Measurements from ENCODE around the gene TREH. TPM values are rescaled to one million over a fixed set of nuclear protein-coding genes. Genes with fewer than 3 reads are reported as not detected.
"Not testable (repeated sequence)": the region's sequence is repeated elsewhere in the genome, so short reads cannot be mapped to it uniquely, and the experiment has no call there.

TREH gene
- total RNA-seq, 1 experiment from 2014 or later = 0.15 TPM

GRCh38 chr11:118718562-118718961 is 39.1 kb upstream of the TREH start:
- H3K4me3 ChIP-seq (replicated peaks in 1 of 2; ENCODE audit: low read depth in 1 of 2, low read length in 2 of 2); POLR2A ChIA-PET; H3K9me2 ChIP-seq (ENCODE audit: insufficient read depth); H3K27ac ChIP-seq (ENCODE audit: low read depth, low read length); H3K4me1 ChIP-seq (ENCODE audit: control insufficient read depth in 1 of 2, insufficient read depth in 2 of 2, low read length in 2 of 2); H3K27me3 ChIP-seq (ENCODE audit: insufficient read depth, low read length); BruUV-seq (replicated peaks); ATAC-seq; CTCF ChIA-PET; intact Hi-C loops (cut with micrococcal nuclease); H3K36me3 ChIP-seq (ENCODE audit: control insufficient read depth in 1 of 2, insufficient read depth in 2 of 2, low read length in 2 of 2); H3K4me2 ChIP-seq (ENCODE audit: low read length); H3K9ac ChIP-seq (ENCODE audit: low read length); H3K9me3 ChIP-seq (ENCODE audit: control insufficient read depth in 1 of 2, insufficient read depth in 1 of 2, low read depth in 1 of 2, low read length in 2 of 2); RAD21 ChIA-PET (ENCODE audit: low non-redundant PET in 1 of 2, low total read pairs in 2 of 2, uncharacterized antibody in 2 of 2, unreplicated experiment in 2 of 2); H4K20me1 ChIP-seq (ENCODE audit: insufficient read depth); DNase-seq (ENCODE audit: low read depth, low spot score); H2AFZ ChIP-seq (ENCODE audit: low read depth, low read length, poor library complexity, severe bottlenecking); H3K79me2 ChIP-seq (ENCODE audit: insufficient read depth, low read length): not testable (repeated sequence)

GRCh38 chr11:118717733-118718132 is 38.3 kb upstream of the TREH start:
- CTCF ChIA-PET; H2AFZ ChIP-seq (ENCODE audit: low read depth, low read length, poor library complexity, severe bottlenecking); H3K4me1 ChIP-seq (ENCODE audit: control insufficient read depth in 1 of 2, insufficient read depth in 2 of 2, low read length in 2 of 2); DNase-seq (ENCODE audit: low read depth, low spot score); H3K4me3 ChIP-seq (replicated peaks in 1 of 2; ENCODE audit: low read depth in 1 of 2, low read length in 2 of 2); RAD21 ChIA-PET (ENCODE audit: low non-redundant PET in 1 of 2, low total read pairs in 2 of 2, uncharacterized antibody in 2 of 2, unreplicated experiment in 2 of 2); H3K9ac ChIP-seq (ENCODE audit: low read length); H3K4me2 ChIP-seq (ENCODE audit: low read length); H3K27me3 ChIP-seq (ENCODE audit: insufficient read depth, low read length); H3K79me2 ChIP-seq (ENCODE audit: insufficient read depth, low read length); BruUV-seq (replicated peaks); H4K20me1 ChIP-seq (ENCODE audit: insufficient read depth); H3K27ac ChIP-seq (ENCODE audit: low read depth, low read length); POLR2A ChIA-PET; intact Hi-C loops (cut with micrococcal nuclease); ATAC-seq; H3K9me2 ChIP-seq (ENCODE audit: insufficient read depth); H3K36me3 ChIP-seq (ENCODE audit: control insufficient read depth in 1 of 2, insufficient read depth in 2 of 2, low read length in 2 of 2); H3K9me3 ChIP-seq (ENCODE audit: control insufficient read depth in 1 of 2, insufficient read depth in 1 of 2, low read depth in 1 of 2, low read length in 2 of 2): not testable (repeated sequence)

- POLR2A ChIA-PET; DNase-seq (ENCODE audit: low read depth, low spot score); H3K9me2 ChIP-seq (ENCODE audit: insufficient read depth); H3K4me2 ChIP-seq (ENCODE audit: low read length); H3K27me3 ChIP-seq (ENCODE audit: insufficient read depth, low read length); H2AFZ ChIP-seq (ENCODE audit: low read depth, low read length, poor library complexity, severe bottlenecking); BruUV-seq (replicated peaks); H3K9ac ChIP-seq (ENCODE audit: low read length); H3K27ac ChIP-seq (ENCODE audit: low read depth, low read length); intact Hi-C loops (cut with micrococcal nuclease); CTCF ChIA-PET; H3K4me1 ChIP-seq (ENCODE audit: control insufficient read depth in 1 of 2, insufficient read depth in 2 of 2, low read length in 2 of 2); H3K36me3 ChIP-seq (ENCODE audit: control insufficient read depth in 1 of 2, insufficient read depth in 2 of 2, low read length in 2 of 2); ATAC-seq; RAD21 ChIA-PET (ENCODE audit: low non-redundant PET in 1 of 2, low total read pairs in 2 of 2, uncharacterized antibody in 2 of 2, unreplicated experiment in 2 of 2); H3K9me3 ChIP-seq (ENCODE audit: control insufficient read depth in 1 of 2, insufficient read depth in 1 of 2, low read depth in 1 of 2, low read length in 2 of 2); H3K79me2 ChIP-seq (ENCODE audit: insufficient read depth, low read length); H4K20me1 ChIP-seq (ENCODE audit: insufficient read depth); H3K4me3 ChIP-seq (replicated peaks in 1 of 2; ENCODE audit: low read depth in 1 of 2, low read length in 2 of 2): not testable (repeated sequence)
Measured at GRCh38 chr11:118717221-118717620, 37.8 kb upstream of the TREH start.
